ENCODE measurements around the gene AQR. TPM values are rescaled to one million over a fixed set of nuclear protein-coding genes. Genes with fewer than 3 reads are reported as not detected.

AQR gene
- total RNA-seq, 1 donor from 2014 or later, result 38.0 TPM

DNA sequence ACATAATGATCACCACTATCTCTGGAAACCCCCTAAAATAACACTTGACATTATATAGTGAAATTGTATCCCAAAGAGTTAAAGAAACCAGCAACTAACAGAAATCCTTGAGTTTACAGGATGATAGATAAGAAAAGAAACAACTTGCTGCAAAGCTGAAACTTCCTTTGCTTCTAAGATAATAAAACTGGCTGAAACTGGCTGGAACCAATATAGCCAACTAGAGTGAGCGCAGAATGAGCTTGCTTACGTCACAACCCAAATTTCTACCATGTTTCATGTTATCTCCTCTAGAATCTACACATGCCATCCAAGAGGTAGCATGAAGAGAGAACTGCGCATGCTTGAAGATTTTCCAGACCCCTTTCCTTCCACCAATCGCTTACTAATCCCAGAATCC, 90.4 kb downstream of the AQR start:
- Mint-ChIP-seq H3K9me3 (no peaks in the 10 kb centered on the region), H3K4me1 (ENCODE audit: unreplicated experiment) (no peaks in the 10 kb centered on the region), H3K36me3 (peaks cover 31% of the 10 kb centered on the region), H3K4me3 (no peak overlapping the region), H3K27ac (no peak overlapping the region), H3K27me3 (no peaks in the 10 kb centered on the region)
- TF ChIP-seq, protein P1, sequence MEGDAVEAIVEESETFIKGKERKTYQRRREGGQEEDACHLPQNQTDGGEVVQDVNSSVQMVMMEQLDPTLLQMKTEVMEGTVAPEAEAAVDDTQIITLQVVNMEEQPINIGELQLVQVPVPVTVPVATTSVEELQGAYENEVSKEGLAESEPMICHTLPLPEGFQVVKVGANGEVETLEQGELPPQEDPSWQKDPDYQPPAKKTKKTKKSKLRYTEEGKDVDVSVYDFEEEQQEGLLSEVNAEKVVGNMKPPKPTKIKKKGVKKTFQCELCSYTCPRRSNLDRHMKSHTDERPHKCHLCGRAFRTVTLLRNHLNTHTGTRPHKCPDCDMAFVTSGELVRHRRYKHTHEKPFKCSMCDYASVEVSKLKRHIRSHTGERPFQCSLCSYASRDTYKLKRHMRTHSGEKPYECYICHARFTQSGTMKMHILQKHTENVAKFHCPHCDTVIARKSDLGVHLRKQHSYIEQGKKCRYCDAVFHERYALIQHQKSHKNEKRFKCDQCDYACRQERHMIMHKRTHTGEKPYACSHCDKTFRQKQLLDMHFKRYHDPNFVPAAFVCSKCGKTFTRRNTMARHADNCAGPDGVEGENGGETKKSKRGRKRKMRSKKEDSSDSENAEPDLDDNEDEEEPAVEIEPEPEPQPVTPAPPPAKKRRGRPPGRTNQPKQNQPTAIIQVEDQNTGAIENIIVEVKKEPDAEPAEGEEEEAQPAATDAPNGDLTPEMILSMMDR (conservative IDR thresholded peaks at IDR 0.05), result no peak
- DNase-seq (ENCODE audit: extremely low spot score, unreplicated experiment), result no peak

DNA sequence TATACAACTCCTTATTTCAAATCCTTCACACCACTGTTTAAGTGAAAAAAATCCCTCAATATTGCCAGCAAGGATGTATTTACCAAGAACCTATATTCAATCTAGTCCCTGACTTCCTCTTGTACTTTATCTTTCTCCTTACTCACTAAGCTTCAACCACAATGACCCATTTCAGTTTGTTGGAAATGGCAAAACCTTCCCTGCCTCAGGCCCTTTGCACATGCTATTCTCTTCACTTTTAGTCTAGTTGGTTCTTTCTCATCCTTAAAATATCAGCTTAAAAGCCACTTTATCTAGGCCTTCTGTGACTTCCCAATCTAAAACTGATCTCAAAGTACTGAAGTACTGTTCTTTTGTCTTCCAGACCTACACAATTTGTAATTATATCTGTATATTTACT, 92.9 kb downstream of the AQR start:
- TF ChIP-seq, protein P1 (conservative IDR thresholded peaks at IDR 0.05), result no peak
- Mint-ChIP-seq H3K27me3 (no peaks in the 10 kb centered on the region), H3K36me3 (peaks cover 22% of the 10 kb centered on the region), H3K4me3 (no peak overlapping the region), H3K4me1 (ENCODE audit: unreplicated experiment) (no peaks in the 10 kb centered on the region), H3K9me3 (no peaks in the 10 kb centered on the region), H3K27ac (no peak overlapping the region)
- no peak for DNase-seq (ENCODE audit: extremely low spot score, unreplicated experiment)

DNA sequence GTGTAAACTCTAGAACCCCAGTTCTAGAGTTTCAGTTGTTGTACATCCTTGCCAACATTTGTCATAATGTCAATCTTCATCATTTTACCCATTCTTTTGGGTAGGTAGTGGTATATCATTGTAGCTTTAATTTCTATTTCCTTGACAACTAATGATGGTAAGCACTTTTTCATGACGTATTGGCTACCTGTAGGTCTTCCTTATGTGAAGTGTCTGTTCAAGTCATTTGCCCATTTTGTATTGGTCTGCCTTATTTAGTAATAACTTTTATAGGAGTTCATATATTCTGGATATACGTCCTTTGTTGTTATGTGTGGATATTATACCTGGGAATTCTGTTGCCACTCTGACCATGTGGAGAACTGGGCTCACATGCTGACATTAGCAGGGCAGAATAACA, 100.4 kb downstream of the AQR start:
- no peak for DNase-seq (ENCODE audit: extremely low spot score, unreplicated experiment)
- no peak overlapping the region for H3K4me3 Mint-ChIP-seq
- H3K36me3 Mint-ChIP-seq, result peaks cover 44% of the 10 kb centered on the region
- no peaks in the 10 kb centered on the region for H3K27me3 Mint-ChIP-seq
- no peaks in the 10 kb centered on the region for H3K4me1 Mint-ChIP-seq (ENCODE audit: unreplicated experiment)
- TF ChIP-seq, protein P1 (conservative IDR thresholded peaks at IDR 0.05), result no peak
- H3K27ac Mint-ChIP-seq, result no peak overlapping the region
- no peaks in the 10 kb centered on the region for H3K9me3 Mint-ChIP-seq

DNA sequence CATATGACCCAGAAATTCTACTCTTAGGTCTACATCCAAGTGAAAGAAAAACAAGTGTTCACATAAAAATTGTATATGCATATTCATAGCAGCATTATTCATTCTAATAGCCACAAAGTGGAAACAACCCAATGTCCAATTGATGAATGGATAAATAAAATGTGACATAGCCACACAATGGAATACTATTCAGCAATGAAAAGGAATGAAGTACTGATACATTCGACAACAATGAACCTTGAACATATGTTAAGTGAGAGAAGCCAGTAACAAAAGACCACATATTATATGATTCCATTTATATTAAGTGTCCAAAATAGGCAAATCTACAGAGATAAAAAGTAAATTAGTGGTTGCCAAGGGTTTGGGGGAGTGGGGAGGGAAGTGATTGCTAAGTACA, 104.0 kb downstream of the AQR start:
- Mint-ChIP-seq H3K4me3 (no peak overlapping the region), H3K9me3 (no peaks in the 10 kb centered on the region), H3K27me3 (no peaks in the 10 kb centered on the region), H3K4me1 (ENCODE audit: unreplicated experiment) (no peaks in the 10 kb centered on the region), H3K27ac (no peak overlapping the region), H3K36me3 (peaks cover 48% of the 10 kb centered on the region)
- TF ChIP-seq, protein P1 (conservative IDR thresholded peaks at IDR 0.05), result no peak
- no peak for DNase-seq (ENCODE audit: extremely low spot score, unreplicated experiment)

DNA sequence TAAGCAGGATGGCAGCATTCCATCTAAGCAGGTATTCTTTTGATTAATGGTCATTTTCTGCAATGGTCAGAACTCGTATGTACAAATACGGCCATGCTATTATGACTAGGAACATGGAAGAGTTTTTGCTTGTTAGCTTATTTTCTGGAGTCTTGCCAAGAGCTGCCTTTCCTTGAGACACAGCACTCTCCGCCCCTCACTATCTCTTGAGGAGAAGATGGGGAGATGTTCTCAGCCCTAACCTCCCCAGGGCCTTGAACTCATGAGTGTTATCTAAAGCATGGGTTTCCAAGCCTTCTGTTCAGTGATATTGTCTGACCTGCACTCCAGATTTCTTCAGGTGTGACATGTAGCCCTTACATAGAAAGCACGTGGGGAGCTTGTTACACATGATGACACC, 108.3 kb downstream of the AQR start:
- DNase-seq (ENCODE audit: extremely low spot score, unreplicated experiment), result no peak
- Mint-ChIP-seq H3K9me3 (no peaks in the 10 kb centered on the region), H3K27me3 (no peaks in the 10 kb centered on the region), H3K4me1 (ENCODE audit: unreplicated experiment) (no peaks in the 10 kb centered on the region), H3K36me3 (peaks cover 40% of the 10 kb centered on the region), H3K4me3 (no peak overlapping the region), H3K27ac (no peak overlapping the region)
- TF ChIP-seq, protein P1 (conservative IDR thresholded peaks at IDR 0.05), result no peak

DNA sequence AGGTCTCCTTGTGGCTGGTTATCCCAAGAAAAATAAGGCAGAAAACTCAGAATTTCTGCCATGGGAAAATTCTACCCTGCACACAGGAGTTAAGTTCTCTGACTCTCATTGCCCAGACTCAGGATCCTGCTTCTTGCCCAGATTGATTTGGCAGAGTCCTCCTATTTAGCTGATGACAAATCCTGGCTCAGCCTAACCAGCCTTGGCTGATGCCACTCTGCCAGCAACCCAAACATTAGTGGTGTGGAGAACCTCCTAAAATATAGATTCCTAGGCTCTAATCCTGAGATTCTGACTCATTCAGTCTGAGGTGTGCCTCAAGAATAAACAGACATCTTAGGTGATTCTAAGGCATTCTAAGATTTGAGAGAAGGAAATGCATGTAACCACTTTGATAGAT, 113.6 kb downstream of the AQR start:
- TF ChIP-seq, protein P1 (conservative IDR thresholded peaks at IDR 0.05), result no peak
- no peaks in the 10 kb centered on the region for H3K27me3 Mint-ChIP-seq
- no peaks in the 10 kb centered on the region for H3K9me3 Mint-ChIP-seq
- H3K27ac Mint-ChIP-seq, result no peak overlapping the region
- peaks cover 3% of the 10 kb centered on the region for H3K4me1 Mint-ChIP-seq (ENCODE audit: unreplicated experiment)
- no peak overlapping the region for H3K4me3 Mint-ChIP-seq
- H3K36me3 Mint-ChIP-seq, result peaks cover 29% of the 10 kb centered on the region
- no peak for DNase-seq (ENCODE audit: extremely low spot score, unreplicated experiment)

Data from type B pancreatic cell (in vitro differentiated cells).